CD4-positive, alpha-beta memory T cell (primary cell): Measurements from ENCODE around the gene GPR173. TPM values are rescaled to one million over a fixed set of nuclear protein-coding genes. Genes with fewer than 3 reads are reported as not detected.
A peak's percentile ranks its signal among the peaks of the same experiment; 100 is the strongest.

Source experiments
- CTCF ChIA-PET: fragments of 350-600 bp; sonication (Branson Sonifier 250); formaldehyde crosslinking; loops from one replicate; lab custom pipeline; 2021; ENCODE audit warnings: inconsistent platforms; ENCODE audit not compliant: partially characterized antibody; lab: Charles Lee
- POLR2A ChIA-PET: fragments of 350-600 bp; sonication (Branson Sonifier 250); formaldehyde crosslinking; loops from one replicate; lab custom pipeline; 2021; ENCODE audit not compliant: partially characterized antibody; lab: Charles Lee
- DNase-seq, 5 donors: peaks; one replicate each; pipeline versions ENCODE4 v3.0.0 to v3.0.0-alpha.2; 2020 to 2022; ENCODE audit warnings: mixed read lengths in 1 of 5
- H3K27ac ChIP-seq: one replicate; pipeline ENCODE4 v1.7.0; 2013; ENCODE audit warnings: low read depth, low read length
- H3K27me3 ChIP-seq: 2 replicates; pipeline ENCODE4 v1.7.0; 2013; ENCODE audit warnings: mild to moderate bottlenecking, low read length, moderate library complexity; ENCODE audit not compliant: insufficient read depth
- H3K36me3 ChIP-seq: 2 replicates; pipeline ENCODE4 v1.7.0; 2013; ENCODE audit warnings: mild to moderate bottlenecking, low read length, moderate library complexity; ENCODE audit not compliant: insufficient read depth
- H3K4me1 ChIP-seq: 2 replicates; pipeline ENCODE4 v1.7.0; 2013; ENCODE audit warnings: mild to moderate bottlenecking, low read length, moderate library complexity; ENCODE audit not compliant: insufficient read depth
- H3K4me3 ChIP-seq, 2 donors: one replicate each; pipeline ENCODE4 v1.7.0; 2013; ENCODE audit warnings: low read length in 2 of 2, mild to moderate bottlenecking in 1 of 2
- H3K9me3 ChIP-seq, 2 donors: one replicate each; pipeline ENCODE4 v1.7.0; 2013; ENCODE audit warnings: low read length in 2 of 2, control low read depth in 1 of 2; ENCODE audit not compliant: control insufficient read depth in 1 of 2
- H3K27ac Mint-ChIP-seq, 7 donors: one replicate each; pipeline ENCODE4 v1.8.0; 2020 to 2021; ENCODE audit warnings: mixed read lengths in 7 of 7, mild to moderate bottlenecking in 6 of 7, inconsistent platforms in 3 of 7, moderate library complexity in 3 of 7
- H3K27me3 Mint-ChIP-seq, 2 donors: one replicate each; pipeline ENCODE4 v1.8.0; 2020 to 2021; ENCODE audit warnings: mixed read lengths in 2 of 2
- H3K36me3 Mint-ChIP-seq, 2 donors: one replicate each; pipeline ENCODE4 v1.8.0; 2020 to 2021; ENCODE audit warnings: mixed read lengths in 2 of 2, inconsistent platforms in 1 of 2, mild to moderate bottlenecking in 1 of 2
- H3K4me1 Mint-ChIP-seq, 4 donors: one replicate each; pipeline ENCODE4 v1.8.0; 2020 to 2021; ENCODE audit warnings: mixed read lengths in 4 of 4, mild to moderate bottlenecking in 1 of 4
- H3K4me3 Mint-ChIP-seq, 8 donors: one replicate each; pipeline ENCODE4 v1.8.0; 2020 to 2021; ENCODE audit warnings: mixed read lengths in 8 of 8, mild to moderate bottlenecking in 7 of 8, moderate library complexity in 6 of 8, inconsistent platforms in 3 of 8
- H3K9me3 Mint-ChIP-seq, 8 donors: one replicate each; pipeline ENCODE4 v1.8.0; 2020 to 2021; ENCODE audit warnings: mixed read lengths in 8 of 8, mild to moderate bottlenecking in 5 of 8, inconsistent platforms in 3 of 8, moderate library complexity in 1 of 8
- intact Hi-C: fragments of 100-400 bp; cut with micrococcal nuclease; formaldehyde crosslinking; loops from one replicate; pipeline ENCODE4 v1.15.1; 2023
- polyA plus RNA-seq, 2 donors: library from polyadenylated mRNA; unstranded; fragments of 300-500 nt; fragmentation: Illumina TruSeq; gene quantifications; one replicate each; pipeline ENCODE4 v1.2.3, GENCODE V29; 2021
- total RNA-seq, 2 experiments: library from RNA; stranded (reverse); gene quantifications; one replicate each; pipeline ENCODE4 v1.2.3, GENCODE V29; 2021

GPR173 gene
- total and polyA plus RNA-seq, 4 experiments from 2014 or later: not detected

- H3K4me3 ChIP-seq: no peak overlapping the region
- no peaks in the 10 kb centered on the region for H3K36me3 ChIP-seq
- Mint-ChIP-seq H3K9me3 (no peaks in the 10 kb centered on the region), H3K27me3 (peaks cover 3% of the 10 kb centered on the region in 2 donors), H3K4me3 (no peak overlapping the region), H3K27ac (no peak overlapping the region), H3K36me3 (no peaks in the 10 kb centered on the region), H3K4me1 (no peaks in the 10 kb centered on the region)
- intact Hi-C loops: no loop called here
- ChIA-PET CTCF (no interaction called here), POLR2A (no interaction called here)
- no peak for DNase-seq
- no peaks in the 10 kb centered on the region for H3K27me3 ChIP-seq
- no peaks in the 10 kb centered on the region for H3K4me1 ChIP-seq
- no peak overlapping the region for H3K27ac ChIP-seq
- H3K9me3 ChIP-seq: no peaks in the 10 kb centered on the region
These were observed 16.5 kb downstream of the GPR173 start for GRCh38 chrX:53065104-53065503.

GRCh38 chrX:53071064-53071463, 22.5 kb downstream of the GPR173 start:
- POLR2A ChIA-PET: interaction anchor here (0.6 to 3.3 kb wide), 3 partner anchors 12 to 21 kb away, joined by 3 to 62 read pairs (median 4); partner anchors contain the start of gene TSPYL2
- Histone ChIP-seq H3K27ac (no peak overlapping the region), H3K27me3 (no peaks in the 10 kb centered on the region), H3K9me3 (no peaks in the 10 kb centered on the region), H3K4me3 (no peak overlapping the region), H3K4me1 (peaks cover 9% of the 10 kb centered on the region), H3K36me3 (no peaks in the 10 kb centered on the region)
- intact Hi-C loops: loop anchor here (1.0 to 10.0 kb wide), 4 partner anchors 18 to 354 kb away; partner anchors contain the start of genes IQSEC2, RIBC1 and SMC1A
- Mint-ChIP-seq H3K27ac (peak overlapping the region in 2 of 7 donors; percentile 94 to 95), H3K4me1 (peaks cover 11 to 23% (median 13%) of the 10 kb centered on the region in 4 donors), H3K27me3 (peaks cover 3% of the 10 kb centered on the region in 2 donors), H3K9me3 (no peaks in the 10 kb centered on the region), H3K4me3 (peak overlapping the region in 1 of 8 donors; percentile 90), H3K36me3 (peaks cover 0 to 3% of the 10 kb centered on the region in 2 donors)
- CTCF ChIA-PET: interaction anchor here (0.8 to 3.4 kb wide), 3 partner anchors 11 to 23 kb away, joined by 3 to 33 read pairs (median 3); partner anchors contain the start of gene TSPYL2
- no peak for DNase-seq

- intact Hi-C loops: loop anchor here (1.0 to 10.0 kb wide), 4 partner anchors 17 to 353 kb away; partner anchors contain the start of genes IQSEC2, RIBC1 and SMC1A
- POLR2A ChIA-PET: interaction anchor here (0.8 to 3.3 kb wide), 6 partner anchors 11 to 350 kb away, joined by 3 to 62 read pairs (median 5); partner anchors contain the start of genes KANTR and TSPYL2
- Mint-ChIP-seq H3K36me3 (peaks cover 0 to 3% of the 10 kb centered on the region in 2 donors), H3K4me3 (peak overlapping the region; percentile 86 to 92 (median 90)), H3K9me3 (no peaks in the 10 kb centered on the region), H3K4me1 (peaks cover 11 to 23% (median 14%) of the 10 kb centered on the region in 4 donors), H3K27ac (peak overlapping the region; percentile 68 to 95 (median 92)), H3K27me3 (peaks cover 3% of the 10 kb centered on the region in 2 donors)
- H3K36me3 ChIP-seq: no peaks in the 10 kb centered on the region
- DNase-seq: peak; percentile 79 to 82 (median 81)
- H3K4me1 ChIP-seq: peaks cover 9% of the 10 kb centered on the region
- no peaks in the 10 kb centered on the region for H3K9me3 ChIP-seq
- CTCF ChIA-PET: interaction anchor here (0.7 to 3.4 kb wide), 5 partner anchors 10 to 154 kb away, joined by 3 to 33 read pairs (median 4); partner anchors contain the start of genes KDM5C and TSPYL2
- no peak overlapping the region for H3K27ac ChIP-seq
- H3K4me3 ChIP-seq: peak overlapping the region in 1 of 2 donors; percentile 52
- H3K27me3 ChIP-seq: no peaks in the 10 kb centered on the region
These were observed 23.2 kb downstream of the GPR173 start for GRCh38 chrX:53071604-53072417.

GRCh38 chrX:53072418-53073114, 24.0 kb downstream of the GPR173 start:
- intact Hi-C loops: loop anchor here (10.0 kb wide), 2 partner anchors 212 to 352 kb away; partner anchors contain the start of genes IQSEC2, RIBC1 and SMC1A
- Histone ChIP-seq H3K36me3 (no peaks in the 10 kb centered on the region), H3K9me3 (no peaks in the 10 kb centered on the region), H3K4me3 (no peak overlapping the region), H3K27ac (no peak overlapping the region), H3K27me3 (no peaks in the 10 kb centered on the region), H3K4me1 (peaks cover 9% of the 10 kb centered on the region)
- Mint-ChIP-seq H3K9me3 (no peaks in the 10 kb centered on the region), H3K4me3 (peak overlapping the region; percentile 86 to 92 (median 90)), H3K4me1 (peaks cover 11 to 23% (median 14%) of the 10 kb centered on the region in 4 donors), H3K36me3 (peaks cover 0 to 3% of the 10 kb centered on the region in 2 donors), H3K27me3 (no peaks in the 10 kb centered on the region), H3K27ac (peak overlapping the region in 6 of 7 donors; percentile 9 to 95 (median 92))
- ChIA-PET POLR2A (interaction anchor here (0.8 to 3.3 kb wide), 6 partner anchors 10 to 349 kb away, joined by 3 to 62 read pairs (median 5); partner anchors contain the start of genes KANTR and TSPYL2), CTCF (interaction anchor here (0.7 to 3.4 kb wide), 6 partner anchors 9 to 153 kb away, joined by 3 to 33 read pairs (median 4); partner anchors contain the start of genes KDM5C and TSPYL2)
- no peak for DNase-seq

GRCh38 chrX:53073115-53073586, 24.6 kb downstream of the GPR173 start:
- H3K36me3 ChIP-seq: no peaks in the 10 kb centered on the region
- ChIA-PET CTCF (interaction anchor here (1.0 kb wide), 1 partner anchor 78 kb away, joined by 3 read pairs; no protein-coding TSS in a partner anchor), POLR2A (interaction anchor here (1.5 to 3.3 kb wide), 3 partner anchors 9 to 349 kb away, joined by 3 to 62 read pairs (median 16); partner anchors contain the start of gene TSPYL2)
- H3K27me3 ChIP-seq: no peaks in the 10 kb centered on the region
- peaks cover 9% of the 10 kb centered on the region for H3K4me1 ChIP-seq
- peaks cover 11 to 23% (median 14%) of the 10 kb centered on the region in 4 donors for H3K4me1 Mint-ChIP-seq
- H3K27me3 Mint-ChIP-seq: no peaks in the 10 kb centered on the region
- no peak overlapping the region for H3K27ac ChIP-seq
- H3K9me3 ChIP-seq: no peaks in the 10 kb centered on the region
- H3K9me3 Mint-ChIP-seq: no peaks in the 10 kb centered on the region
- DNase-seq: no peak
- peak overlapping the region in 3 of 7 donors; percentile 55 to 83 (median 83) for H3K27ac Mint-ChIP-seq
- intact Hi-C loops: loop anchor here (10.0 kb wide), 2 partner anchors 212 to 352 kb away; partner anchors contain the start of genes IQSEC2, RIBC1 and SMC1A
- H3K4me3 ChIP-seq: no peak overlapping the region
- H3K36me3 Mint-ChIP-seq: peaks cover 0 to 3% of the 10 kb centered on the region in 2 donors
- H3K4me3 Mint-ChIP-seq: peak overlapping the region in 4 of 8 donors; percentile 22 to 76 (median 50)

- POLR2A ChIA-PET: no interaction called here
- peaks cover 0 to 3% of the 10 kb centered on the region in 2 donors for H3K36me3 Mint-ChIP-seq
- Histone ChIP-seq H3K27me3 (no peaks in the 10 kb centered on the region), H3K9me3 (no peaks in the 10 kb centered on the region), H3K4me3 (no peak overlapping the region), H3K36me3 (no peaks in the 10 kb centered on the region), H3K4me1 (peaks cover 9% of the 10 kb centered on the region), H3K27ac (no peak overlapping the region)
- no peaks in the 10 kb centered on the region for H3K27me3 Mint-ChIP-seq
- no peaks in the 10 kb centered on the region for H3K9me3 Mint-ChIP-seq
- intact Hi-C loops: loop anchor here (10.0 kb wide), 2 partner anchors 210 to 350 kb away; partner anchors contain the start of genes IQSEC2, RIBC1 and SMC1A
- CTCF ChIA-PET: no interaction called here
- H3K27ac Mint-ChIP-seq: peak overlapping the region in 2 of 7 donors; percentile 23 to 36
- peak overlapping the region in 1 of 8 donors; percentile 48 for H3K4me3 Mint-ChIP-seq
- H3K4me1 Mint-ChIP-seq: peaks cover 12 to 23% (median 15%) of the 10 kb centered on the region in 4 donors
- DNase-seq: no peak
These were observed 26.4 kb downstream of the GPR173 start for GRCh38 chrX:53075011-53075410.
